RWPE2 (cell line): ENCODE data around the gene BRD7.

Experiments
- ATAC-seq: fragments of 200-7000 bp; cut with Tn5 transposase; 3 replicates; pipeline ENCODE4 v1.9.1; 2021; ENCODE audit warnings: low read depth
- DNase-seq: peaks from one replicate; pipeline ENCODE4 v3.0.0-alpha.2; 2020; ENCODE audit warnings: low spot score
- H3K27ac ChIP-seq: fragments of 450-650 bp; 2 replicates; pipeline ENCODE4 v1.5.1; 2017; ENCODE audit warnings: mild to moderate bottlenecking; ENCODE audit not compliant: poor library complexity, severe bottlenecking
- H3K27me3 ChIP-seq: fragments of 250-450 bp; sonication (Bioruptor Pico); 2 replicates; pipeline ENCODE4 v1.5.1; 2021; ENCODE audit warnings: mild to moderate bottlenecking, moderate library complexity; ENCODE audit not compliant: insufficient read depth, poor library complexity, severe bottlenecking
- H3K36me3 ChIP-seq: fragments of 250-450 bp; sonication (Bioruptor Pico); 2 replicates; pipeline ENCODE4 v1.5.1; 2020; ENCODE audit warnings: low read depth, mild to moderate bottlenecking, moderate library complexity
- H3K4me1 ChIP-seq: fragments of 250-450 bp; sonication (Bioruptor Pico); 2 replicates; pipeline ENCODE4 v1.5.1; 2021; ENCODE audit warnings: mild to moderate bottlenecking, moderate library complexity; ENCODE audit not compliant: insufficient read depth, poor library complexity, severe bottlenecking
- H3K4me3 ChIP-seq: fragments of 250-450 bp; sonication (Bioruptor Pico); 2 replicates; pipeline ENCODE4 v1.5.1; 2021; ENCODE audit warnings: mild to moderate bottlenecking, moderate library complexity; ENCODE audit not compliant: severe bottlenecking
- H3K9me3 ChIP-seq: fragments of 250-450 bp; sonication (Bioruptor Pico); 2 replicates; pipeline ENCODE4 v1.5.1; 2021; ENCODE audit warnings: mild to moderate bottlenecking, moderate library complexity; ENCODE audit not compliant: severe bottlenecking
- TF ChIP-seq, protein P1 (sequence below): fragments of 450-650 bp; IDR thresholded peaks from one replicate; pipeline ENCODE4 v1.5.1; 2017; ENCODE audit warnings: mild to moderate bottlenecking, moderate library complexity; ENCODE audit not compliant: poor library complexity, severe bottlenecking

Gene BRD7

DNA sequence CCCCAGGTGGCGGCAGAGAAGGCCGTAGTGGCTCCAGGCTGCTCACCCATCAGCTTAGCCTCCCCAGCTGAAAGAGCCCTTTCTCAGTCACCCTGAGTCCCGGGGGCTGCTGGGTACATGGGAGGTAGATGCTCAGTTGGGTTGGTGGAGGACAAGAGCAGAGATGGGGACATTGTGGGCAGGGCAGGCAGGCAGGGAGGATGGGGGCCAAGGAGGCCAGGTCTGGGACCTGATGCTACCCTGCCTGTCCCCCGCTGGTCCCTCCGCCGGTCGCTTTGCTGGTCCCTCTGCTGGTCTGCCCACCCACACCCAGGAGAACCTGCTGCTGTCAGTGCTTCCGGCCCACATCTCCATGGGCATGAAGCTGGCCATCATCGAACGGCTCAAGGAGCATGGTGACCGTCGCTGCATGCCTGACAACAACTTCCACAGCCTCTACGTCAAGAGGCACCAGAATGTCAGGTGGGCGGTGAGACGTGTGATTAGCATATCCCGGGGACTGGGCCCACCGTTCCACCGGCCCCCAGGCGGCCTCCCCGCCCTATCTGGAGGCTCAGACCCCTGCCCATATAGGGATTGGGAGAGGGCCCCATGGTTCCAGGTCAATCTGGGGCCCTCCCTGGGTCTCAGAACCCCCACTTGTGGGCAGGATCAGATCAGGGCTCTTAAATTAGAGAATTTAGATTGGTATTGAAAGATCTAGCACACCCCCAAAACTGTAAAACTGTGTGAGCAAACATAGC lies 75.6 kb downstream of the BRD7 start:
- DNase-seq = no peak
- no peaks in the 10 kb centered on the region for H3K27me3 ChIP-seq
- no peak for ATAC-seq
- H3K9me3 ChIP-seq = no peaks in the 10 kb centered on the region
- H3K4me1 ChIP-seq = no peaks in the 10 kb centered on the region
- no peak overlapping the region for H3K27ac ChIP-seq
- no peak overlapping the region for H3K4me3 ChIP-seq
- no peaks in the 10 kb centered on the region for H3K36me3 ChIP-seq
- TF ChIP-seq, protein P1, sequence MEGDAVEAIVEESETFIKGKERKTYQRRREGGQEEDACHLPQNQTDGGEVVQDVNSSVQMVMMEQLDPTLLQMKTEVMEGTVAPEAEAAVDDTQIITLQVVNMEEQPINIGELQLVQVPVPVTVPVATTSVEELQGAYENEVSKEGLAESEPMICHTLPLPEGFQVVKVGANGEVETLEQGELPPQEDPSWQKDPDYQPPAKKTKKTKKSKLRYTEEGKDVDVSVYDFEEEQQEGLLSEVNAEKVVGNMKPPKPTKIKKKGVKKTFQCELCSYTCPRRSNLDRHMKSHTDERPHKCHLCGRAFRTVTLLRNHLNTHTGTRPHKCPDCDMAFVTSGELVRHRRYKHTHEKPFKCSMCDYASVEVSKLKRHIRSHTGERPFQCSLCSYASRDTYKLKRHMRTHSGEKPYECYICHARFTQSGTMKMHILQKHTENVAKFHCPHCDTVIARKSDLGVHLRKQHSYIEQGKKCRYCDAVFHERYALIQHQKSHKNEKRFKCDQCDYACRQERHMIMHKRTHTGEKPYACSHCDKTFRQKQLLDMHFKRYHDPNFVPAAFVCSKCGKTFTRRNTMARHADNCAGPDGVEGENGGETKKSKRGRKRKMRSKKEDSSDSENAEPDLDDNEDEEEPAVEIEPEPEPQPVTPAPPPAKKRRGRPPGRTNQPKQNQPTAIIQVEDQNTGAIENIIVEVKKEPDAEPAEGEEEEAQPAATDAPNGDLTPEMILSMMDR = no peak

GRCh38 chr16:50292566-50292948 lies 76.2 kb downstream of the BRD7 start:
- H3K36me3 ChIP-seq = no peaks in the 10 kb centered on the region
- TF ChIP-seq, protein P1 = no peak
- no peak overlapping the region for H3K27ac ChIP-seq
- no peaks in the 10 kb centered on the region for H3K9me3 ChIP-seq
- DNase-seq = no peak
- H3K4me3 ChIP-seq = no peak overlapping the region
- H3K27me3 ChIP-seq = no peaks in the 10 kb centered on the region
- H3K4me1 ChIP-seq = no peaks in the 10 kb centered on the region
- no peak for ATAC-seq

- Histone ChIP-seq H3K4me1 (no peaks in the 10 kb centered on the region), H3K36me3 (no peaks in the 10 kb centered on the region)
These were observed 76.8 kb downstream of the BRD7 start for GRCh38 chr16:50291719-50292565.

DNA sequence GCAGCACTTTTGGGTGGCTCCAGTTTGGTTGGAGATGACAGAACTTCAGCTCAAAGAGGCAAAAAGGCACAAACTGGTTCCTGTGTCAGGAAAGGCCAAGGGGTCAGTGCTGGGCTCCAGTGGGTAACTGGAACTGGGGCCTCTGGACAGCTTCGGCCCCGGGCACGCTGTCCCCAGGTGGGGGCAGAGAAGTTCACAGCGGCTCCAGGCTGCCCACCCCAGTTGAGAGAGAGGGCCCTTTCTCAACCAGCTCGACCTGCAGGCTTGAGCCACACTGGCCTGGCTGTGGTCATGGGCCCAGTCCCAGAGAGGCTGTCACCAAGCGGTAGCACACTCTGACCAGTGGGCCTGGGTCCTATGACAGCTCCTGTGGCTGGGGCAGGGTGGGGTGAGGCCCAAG lies 77.9 kb downstream of the BRD7 start:
- no peak overlapping the region for H3K27ac ChIP-seq
- H3K4me3 ChIP-seq = no peak overlapping the region
- H3K4me1 ChIP-seq = no peaks in the 10 kb centered on the region
- DNase-seq (no peak), ATAC-seq (no peak)
- no peaks in the 10 kb centered on the region for H3K36me3 ChIP-seq
- no peaks in the 10 kb centered on the region for H3K9me3 ChIP-seq
- TF ChIP-seq, protein P1 = no peak
- no peaks in the 10 kb centered on the region for H3K27me3 ChIP-seq

More at GRCh38 chr16:50291719-50292565, 76.8 kb downstream of the BRD7 start:
- no peak overlapping the region for H3K4me3 ChIP-seq
- ATAC-seq = no peak
- TF ChIP-seq, protein P1 = no peak
- H3K9me3 ChIP-seq = no peaks in the 10 kb centered on the region
- H3K27me3 ChIP-seq = no peaks in the 10 kb centered on the region
- DNase-seq = no peak
- H3K27ac ChIP-seq = no peak overlapping the region
